Measurements from ENCODE around the gene SMAP2.
A peak's percentile ranks its signal among the peaks of the same experiment; 100 is the strongest.
"Not testable (repeated sequence)": the region's sequence is repeated elsewhere in the genome, so short reads cannot be mapped to it uniquely, and the experiment has no call there.

The SMAP2 gene

GRCh38 chr1:40372658-40373322, 737 bp upstream of the SMAP2 start:
- no peak for DNase-seq (ENCODE audit: low read depth)

DNA sequence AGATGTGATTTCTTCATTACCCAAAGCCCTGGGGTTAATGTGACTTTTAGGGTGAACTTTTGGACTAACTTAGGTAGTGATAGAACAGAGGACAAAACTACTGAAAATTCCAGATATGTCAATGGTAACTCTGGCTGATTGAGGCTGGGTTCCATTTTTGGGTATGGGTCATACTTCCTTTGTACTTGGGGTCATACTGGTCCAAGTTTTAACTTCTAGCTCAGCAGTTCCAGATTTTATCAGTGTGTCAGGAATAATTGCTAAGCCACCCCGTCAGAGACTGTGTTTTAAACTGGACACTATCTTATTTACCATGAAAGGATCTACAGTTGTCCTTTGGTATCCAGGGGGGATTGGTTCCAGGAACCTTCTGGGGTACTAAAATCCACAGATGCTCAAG, 4.0 kb downstream of the SMAP2 start:
- no peak for DNase-seq (ENCODE audit: low read depth)

DNA sequence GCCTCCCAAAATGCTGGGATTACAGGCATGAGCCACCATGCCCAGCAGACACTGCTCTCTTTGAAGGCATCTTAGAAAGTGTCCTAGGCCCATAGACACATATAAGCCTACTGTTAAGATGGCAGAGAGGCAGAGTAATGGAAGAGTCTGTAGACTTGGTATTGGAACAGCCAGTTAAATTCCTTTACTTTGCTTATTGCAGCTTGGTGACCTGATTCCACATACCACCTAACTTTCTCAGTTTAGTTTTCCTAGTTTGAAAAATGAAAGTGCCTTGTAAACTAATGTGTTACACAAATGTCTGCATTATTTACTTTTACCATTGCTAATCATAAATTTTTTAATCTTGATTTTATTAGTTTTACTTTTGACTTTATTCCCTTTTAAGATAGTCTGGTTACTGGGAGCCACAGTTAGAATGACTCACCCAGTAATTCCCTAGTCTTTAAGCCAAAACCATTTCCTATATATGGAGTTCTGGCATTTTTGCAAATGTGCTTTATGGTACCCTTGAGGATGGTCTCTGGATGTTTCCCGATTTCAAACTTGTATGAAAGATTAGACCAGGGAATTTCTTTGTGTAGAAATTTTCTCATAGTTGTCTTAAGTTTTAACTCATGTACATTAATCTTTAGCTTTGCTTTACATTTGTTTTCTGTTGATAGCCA, 6.4 kb downstream of the SMAP2 start:
- DNase-seq (ENCODE audit: low read depth) = peak; percentile 64

- no peak for DNase-seq (ENCODE audit: low read depth)
These were observed 7.3 kb downstream of the SMAP2 start for GRCh38 chr1:40380817-40381216.

DNA sequence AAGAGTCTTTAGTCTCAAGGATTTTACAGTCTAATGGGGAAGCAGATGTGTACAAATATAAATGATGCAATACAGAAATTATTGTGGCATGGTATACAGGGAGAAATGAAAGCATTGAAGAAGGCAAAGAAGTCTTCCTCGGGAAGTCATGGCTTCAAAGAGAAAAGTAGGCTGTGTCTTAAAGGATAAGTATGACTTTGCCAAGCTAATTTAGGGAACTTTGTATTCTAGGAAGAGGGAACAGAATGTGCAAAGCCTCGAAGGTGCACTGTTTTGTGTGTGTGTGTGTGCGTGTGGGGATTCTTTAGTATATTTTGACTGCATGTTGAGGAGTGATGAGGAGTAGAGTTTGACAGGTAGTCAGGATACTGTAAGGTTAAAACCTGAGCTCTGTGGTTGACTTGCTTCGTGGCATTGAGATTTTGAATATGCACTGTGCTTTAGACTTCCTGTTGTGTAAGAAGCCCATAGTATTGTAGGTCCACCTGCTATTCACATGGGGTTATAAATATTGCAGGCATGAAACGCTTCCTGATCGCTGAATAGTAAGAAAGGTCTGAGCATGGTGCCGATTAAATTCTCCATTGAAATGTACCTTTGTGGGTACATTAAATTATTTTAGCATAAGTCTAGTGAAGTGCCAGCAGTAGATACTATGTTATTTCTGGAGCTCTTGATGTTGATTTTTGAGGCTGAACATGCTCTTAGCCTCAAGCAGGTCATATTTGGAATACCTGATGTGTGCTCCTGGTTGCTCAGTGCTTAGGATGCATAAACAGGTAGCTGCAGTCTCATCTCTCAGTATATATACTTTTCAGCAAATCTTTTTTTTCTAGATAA, 8.0 kb downstream of the SMAP2 start:
- no peak for DNase-seq (ENCODE audit: low read depth)

GRCh38 chr1:40382108-40382460, 8.6 kb downstream of the SMAP2 start:
- peak; percentile 35 for DNase-seq (ENCODE audit: low read depth)

DNA sequence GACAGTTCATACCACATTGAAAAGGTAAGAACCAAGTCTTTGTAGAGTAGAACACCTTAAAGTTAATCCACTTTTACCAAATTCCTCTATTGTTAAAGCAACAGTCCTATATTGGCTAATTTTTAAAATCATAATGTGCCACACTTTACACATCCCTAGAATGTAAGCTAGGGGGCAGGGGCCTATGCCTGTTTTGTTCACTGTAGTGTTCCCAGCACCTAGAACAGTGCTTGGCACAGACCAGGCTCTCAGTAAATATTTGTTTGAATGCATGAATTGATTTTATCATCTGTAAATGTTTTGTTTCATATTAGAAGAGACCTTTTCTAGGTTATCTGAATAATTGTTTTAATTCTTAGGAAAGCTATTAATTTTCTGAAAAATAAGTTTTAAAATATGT, 9.1 kb downstream of the SMAP2 start:
- DNase-seq (ENCODE audit: low read depth) = no peak

- DNase-seq (ENCODE audit: low read depth) = no peak
These were observed 9.6 kb downstream of the SMAP2 start for GRCh38 chr1:40383095-40383487.

DNA sequence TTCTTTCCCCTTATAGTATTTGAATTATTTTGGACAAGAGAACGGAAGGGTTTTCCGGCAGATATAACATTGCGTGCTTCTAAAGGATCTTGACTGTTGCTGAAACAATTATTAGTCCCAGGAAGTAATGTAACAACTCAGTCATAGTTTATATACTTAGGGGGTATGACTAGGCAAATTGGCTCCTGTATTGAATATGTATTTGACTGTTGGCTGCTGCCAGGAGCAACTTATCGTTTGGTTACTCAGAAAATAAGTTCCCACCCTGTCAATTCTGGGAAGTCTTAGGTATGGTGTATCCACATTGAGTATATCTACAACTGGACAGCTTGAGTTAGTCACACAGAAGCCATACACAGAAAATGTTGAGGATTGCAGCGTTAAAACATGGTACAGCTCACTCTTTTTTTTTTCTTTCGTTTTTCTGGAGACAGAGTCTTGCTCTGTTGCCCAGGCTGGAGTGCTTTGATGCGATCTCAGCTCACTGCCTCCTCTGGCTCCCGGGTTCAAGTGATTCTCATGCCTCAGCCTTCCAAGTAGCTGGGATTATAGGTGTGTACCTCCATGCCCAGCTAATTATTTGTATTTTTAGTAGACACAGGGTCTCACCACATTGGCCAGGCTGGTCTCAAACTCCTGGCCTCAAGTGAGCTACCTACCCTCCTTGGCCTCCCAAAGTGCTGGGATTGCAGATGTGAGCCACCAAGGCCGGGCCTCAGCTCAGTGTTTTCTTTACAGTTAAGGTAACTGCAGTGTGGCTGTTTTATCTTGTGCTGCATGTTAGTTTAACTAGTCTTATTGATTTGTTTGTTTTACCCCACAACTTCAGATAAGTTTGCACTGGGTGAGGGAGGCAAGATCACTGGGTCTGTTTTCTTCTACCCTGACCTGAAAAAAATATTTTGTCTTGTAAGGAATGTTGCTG, 10.2 kb downstream of the SMAP2 start:
- peak; percentile 51 for DNase-seq (ENCODE audit: low read depth)

GRCh38 chr1:40384413-40384762, 10.9 kb downstream of the SMAP2 start:
- no peak for DNase-seq (ENCODE audit: low read depth)

DNA sequence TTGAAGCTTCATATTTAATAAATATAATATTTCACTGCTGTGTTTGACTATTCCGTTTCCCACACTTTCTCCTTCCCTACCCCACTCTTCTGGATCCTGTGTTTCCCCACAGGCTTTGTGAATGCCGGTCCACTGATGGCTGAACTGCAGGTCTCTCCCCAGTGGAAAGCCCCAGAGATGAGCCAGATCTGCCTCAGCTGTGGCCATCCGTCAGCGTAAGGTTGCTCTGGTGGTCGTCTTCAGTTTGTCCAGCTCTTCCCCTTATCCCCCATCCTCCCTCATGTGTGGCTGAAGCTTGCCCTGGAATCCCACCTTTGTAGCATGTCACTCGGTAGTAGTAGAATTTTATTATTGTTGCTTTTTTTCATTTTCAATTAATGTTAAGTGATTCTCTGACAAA, 11.4 kb downstream of the SMAP2 start:
- no peak for DNase-seq (ENCODE audit: low read depth)

- no peak for DNase-seq (ENCODE audit: low read depth)
These were observed 12.2 kb downstream of the SMAP2 start for GRCh38 chr1:40385437-40386358.

DNA sequence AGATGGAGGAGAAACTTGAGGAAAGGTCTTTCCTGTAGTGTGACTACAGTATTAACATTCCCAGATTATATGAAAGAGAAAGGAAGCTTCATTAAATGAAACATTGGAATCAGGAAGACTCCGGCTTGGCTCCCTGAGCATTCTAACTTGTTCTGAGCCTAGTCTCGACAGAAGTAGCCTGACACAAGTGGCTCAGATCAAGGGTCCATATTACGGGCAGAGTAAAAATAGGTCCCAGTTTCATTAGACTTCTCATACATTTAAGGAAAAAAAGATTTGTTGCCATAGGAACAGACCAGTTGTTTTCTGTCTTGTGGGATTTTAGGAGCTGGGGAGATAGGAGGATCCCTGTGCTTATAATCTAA, 12.8 kb downstream of the SMAP2 start:
- DNase-seq (ENCODE audit: low read depth) = no peak

GRCh38 chr1:40386796-40387195, 13.3 kb downstream of the SMAP2 start:
- no peak for DNase-seq (ENCODE audit: low read depth)

GRCh38 chr1:40387381-40388306, 14.1 kb downstream of the SMAP2 start:
- DNase-seq (ENCODE audit: low read depth) = not testable (repeated sequence)

DNA sequence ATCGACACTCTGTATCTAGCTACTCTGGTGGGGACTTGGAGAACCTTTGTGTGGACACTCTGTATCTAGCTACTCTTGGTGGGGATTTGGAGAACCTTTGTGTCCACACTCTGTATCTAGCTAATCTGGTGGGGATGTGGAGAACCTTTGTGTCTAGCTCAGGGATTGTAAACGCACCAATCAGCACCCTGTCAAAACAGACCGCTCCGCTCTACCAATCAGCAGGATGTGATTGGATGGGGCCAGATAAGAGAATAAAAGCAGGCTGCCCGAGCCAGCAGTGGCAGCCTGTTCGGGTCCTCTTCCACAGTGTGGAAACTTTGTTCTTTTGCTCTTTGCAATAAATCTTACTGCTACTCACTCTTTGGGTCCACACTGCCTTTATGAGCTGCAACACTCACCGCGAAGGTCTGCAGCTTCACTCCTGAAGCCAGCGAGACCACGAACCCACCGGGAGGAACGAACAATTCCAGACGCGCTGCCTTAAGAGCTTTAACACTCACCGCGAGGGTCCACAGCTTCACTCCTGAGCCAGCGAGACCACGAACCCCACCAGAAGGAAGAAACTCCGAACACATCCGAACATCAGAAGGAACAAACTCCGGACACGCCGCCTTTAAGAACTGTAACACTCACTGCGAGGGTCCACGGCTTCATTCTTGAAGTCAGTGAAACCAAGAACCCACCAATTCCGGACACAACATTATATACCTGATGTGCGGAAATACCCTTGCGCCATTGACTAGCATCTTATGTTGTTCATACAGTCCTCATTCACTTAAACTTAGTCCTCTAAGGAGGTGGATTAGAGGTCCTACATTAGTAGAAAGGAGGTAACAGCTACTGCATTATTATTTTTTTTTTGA, 15.2 kb downstream of the SMAP2 start:
- not testable (repeated sequence) for DNase-seq (ENCODE audit: low read depth)

GRCh38 chr1:40389322-40389803, 15.8 kb downstream of the SMAP2 start:
- no peak for DNase-seq (ENCODE audit: low read depth)

- DNase-seq (ENCODE audit: low read depth) = peak; percentile 51
These were observed 16.5 kb downstream of the SMAP2 start for GRCh38 chr1:40389871-40390560.
